Left colon (tissue), 2 donors: ENCODE data around the gene HCFC1. TPM values are rescaled to one million over a fixed set of nuclear protein-coding genes. Genes with fewer than 3 reads are reported as not detected.

Experiments
- ATAC-seq: fragments of 200-7000 bp; cut with Tn5 transposase; one replicate; pipeline ENCODE4 v1.9.1; 2020; ENCODE audit warnings: mild to moderate bottlenecking, moderate library complexity
- DNase-seq, 2 donors: peaks; one replicate each; pipeline ENCODE4 v3.0.0-alpha.2; 2020
- intact Hi-C, 2 donors: fragments of 100-400 bp; cut with DNase I in 1 of 2; cut with micrococcal nuclease in 1 of 2; formaldehyde crosslinking; loops; one replicate each; pipeline versions ENCODE4 v1.11.2 to v1.14.0; 2022; cut with DNase I, micrococcal nuclease
- long read RNA-seq: library from polyadenylated mRNA; unstranded; transcript quantifications from one replicate; pipeline ENCODE4 v2.0.0, GENCODE V29; 2021
- total RNA-seq, 2 donors: library from RNA; stranded (reverse); fragmentation: NEBNext Ultra II Directional; extraction: Animal tissue kit (Norgen Biotek cat#: 25700); gene quantifications; one replicate each; pipeline ENCODE4 v1.2.1, GENCODE V29; 2021
- donor health status: DM: no; HTN: no; CAD: no.
- donor health status: DM: yes; HTN: yes; CAD: no.

The HCFC1 gene
- total RNA-seq = 10 to 100 TPM; 31.9 to 47.9 TPM
- long read RNA-seq, partial matches to known transcripts = 20 of 21 reads
- long read RNA-seq, other reads (novel, unspliced or antisense) = 1 of 21 reads

DNA sequence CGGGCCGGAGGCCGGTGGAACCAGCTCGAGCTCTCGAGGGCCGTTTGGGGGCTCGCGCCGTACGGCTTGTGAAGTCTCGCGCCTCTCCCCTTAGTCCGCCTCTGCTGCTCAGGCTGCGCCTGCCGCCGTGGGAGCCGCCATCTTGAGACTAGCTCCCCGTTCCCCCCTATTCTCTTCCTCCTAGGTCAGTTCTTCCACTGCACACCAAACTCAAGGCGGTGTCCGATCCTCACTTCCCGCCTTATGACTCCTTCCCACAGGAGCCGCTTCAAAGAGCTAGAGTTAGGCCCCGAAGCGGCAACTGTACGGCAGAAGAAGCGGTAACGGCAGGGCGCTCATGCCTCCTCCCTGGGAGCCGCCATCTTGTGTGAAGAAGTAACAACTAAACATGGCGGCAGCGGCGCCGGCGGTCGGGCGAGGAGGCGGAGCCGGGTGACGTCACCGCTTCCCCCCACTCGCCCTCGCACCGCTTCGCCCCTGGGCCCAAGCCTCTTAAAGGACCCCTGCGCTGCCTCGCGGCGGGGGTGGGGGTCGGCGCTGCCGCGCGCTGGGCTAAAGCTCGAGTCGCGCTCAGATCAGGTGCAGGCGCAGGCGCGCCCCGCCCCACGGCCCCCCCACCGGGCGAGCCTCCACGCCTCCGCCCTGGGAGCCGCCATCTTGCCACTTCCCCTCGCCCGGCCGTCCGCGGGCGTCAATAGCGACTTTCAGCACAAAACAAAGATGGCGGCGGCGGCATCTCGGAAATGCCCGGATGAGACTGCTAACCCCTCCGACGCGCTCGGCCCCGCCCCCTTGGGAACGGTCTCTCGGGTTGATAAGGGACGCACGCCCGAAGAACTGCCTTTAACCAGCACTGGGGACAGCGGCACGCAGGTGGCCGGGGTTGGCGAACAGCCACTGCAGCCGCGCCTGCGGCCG lies at the start of gene HCFC1:
Gene HCFC1 (minus strand): TSS at position 369 of the 918 bp plus-strand sequence. CDS start 978 bp downstream, outside the sequence.
- intact Hi-C loops = no loop called here
- peak; percentile 67 for ATAC-seq
- DNase-seq = peak; percentile 93

DNA sequence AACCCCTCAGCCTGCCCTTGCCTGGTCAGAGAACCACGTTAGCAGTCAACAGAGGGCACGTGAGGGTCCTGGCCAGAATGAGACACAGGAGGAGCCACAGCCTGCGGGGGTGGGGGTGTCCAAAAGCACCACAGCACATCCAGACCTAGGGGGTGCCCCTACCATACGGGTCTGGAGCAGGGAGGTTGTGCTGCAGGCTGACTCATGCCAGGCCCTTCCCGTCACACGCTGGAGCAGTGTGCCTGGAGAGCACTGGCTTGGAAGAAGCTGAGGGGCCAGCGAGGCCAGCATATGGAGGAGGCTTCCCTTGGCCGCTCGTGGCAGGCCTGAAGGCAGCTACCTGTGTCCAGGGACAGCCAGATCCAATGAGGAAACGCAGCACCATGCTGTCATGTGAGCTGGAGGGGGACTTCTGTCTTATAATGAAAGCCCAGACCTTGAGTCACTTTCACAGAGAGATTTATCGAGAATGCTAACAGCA lies 49.6 kb upstream of the HCFC1 start:
- intact Hi-C loops = no loop called here
- ATAC-seq (no peak), DNase-seq (no peak)

DNA sequence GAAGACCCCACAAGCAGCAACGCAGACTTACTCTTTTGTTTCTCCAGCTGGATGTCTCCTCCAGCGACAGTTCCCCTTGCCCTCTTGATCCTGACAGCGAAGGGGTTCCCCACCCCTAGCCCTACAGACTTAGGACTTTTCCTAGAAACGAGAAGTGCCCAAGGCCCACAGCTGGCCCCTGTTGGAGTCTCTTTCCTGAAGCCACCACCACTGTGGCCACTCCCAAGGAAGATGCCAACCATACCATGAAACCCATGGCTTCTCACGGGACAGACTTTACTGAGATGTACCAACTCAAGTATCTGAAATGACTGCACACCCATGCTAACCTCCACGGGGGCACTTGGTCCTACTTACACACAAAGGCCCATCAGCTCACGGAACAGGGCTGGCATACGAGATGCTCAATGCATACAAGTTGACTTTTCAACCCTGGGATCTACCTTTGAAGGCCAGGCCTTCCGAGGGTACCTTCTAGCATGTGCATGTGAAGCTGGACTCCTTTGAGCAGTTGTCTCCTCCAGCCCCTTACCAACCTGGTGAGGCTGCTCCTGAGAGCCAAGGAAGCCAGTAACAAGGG lies 49.0 kb upstream of the HCFC1 start:
- DNase-seq (no peak), ATAC-seq (no peak)
- intact Hi-C loops = no loop called here

DNA sequence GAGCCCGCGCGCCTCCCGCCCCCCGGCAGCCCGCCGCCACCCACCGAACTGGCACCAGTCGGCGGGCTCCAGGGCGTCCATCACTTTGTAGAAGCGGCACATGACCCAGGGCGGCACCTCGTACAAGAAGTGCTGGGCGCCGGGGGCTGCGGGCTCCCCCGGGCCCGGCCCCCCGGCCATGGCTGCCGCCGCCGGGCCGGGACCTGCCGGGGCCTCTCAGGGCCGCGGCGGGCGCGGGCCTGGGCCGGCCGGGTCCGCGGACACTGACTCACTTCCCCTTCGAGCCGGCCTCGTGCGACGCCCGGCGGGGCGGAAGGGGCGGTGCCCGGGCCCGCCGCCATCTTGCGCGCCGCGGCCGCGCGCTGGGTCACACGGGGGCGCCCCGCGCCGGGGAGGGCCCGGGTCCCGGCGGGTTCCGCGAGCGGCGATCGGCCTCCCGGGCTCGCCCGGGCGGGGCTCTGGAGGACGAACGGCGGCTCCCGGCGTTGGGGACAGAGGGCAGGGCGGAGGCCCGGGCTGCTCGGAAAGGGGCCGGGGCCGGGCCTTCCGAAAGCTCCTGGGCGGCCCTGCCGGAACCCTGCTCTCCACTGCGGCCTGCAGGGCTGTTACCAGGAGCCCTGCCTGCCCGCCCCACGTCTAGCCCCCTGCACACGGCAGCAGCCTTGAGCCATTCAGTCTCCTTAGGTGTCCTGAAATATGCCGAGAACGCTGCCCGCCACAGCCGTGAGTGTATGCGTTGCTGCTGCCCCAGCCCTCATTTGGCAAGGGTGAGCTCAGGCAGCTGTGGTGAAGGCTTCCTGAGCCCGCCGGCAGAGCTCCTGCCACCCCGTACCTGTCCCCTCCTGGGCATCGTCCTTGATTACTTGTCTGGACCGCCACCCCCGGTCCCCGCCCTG lies 48.3 kb upstream of the HCFC1 start, which contains the start of gene IRAK1:
Gene IRAK1 (minus strand): TSS at position 270 of the 896 bp plus-strand sequence. CDS start 90 bp downstream, at position 180.
- DNase-seq (peak in 1 of 2 donors; percentile 63), ATAC-seq (peak; percentile 86)
- intact Hi-C loops = no loop called here

DNA sequence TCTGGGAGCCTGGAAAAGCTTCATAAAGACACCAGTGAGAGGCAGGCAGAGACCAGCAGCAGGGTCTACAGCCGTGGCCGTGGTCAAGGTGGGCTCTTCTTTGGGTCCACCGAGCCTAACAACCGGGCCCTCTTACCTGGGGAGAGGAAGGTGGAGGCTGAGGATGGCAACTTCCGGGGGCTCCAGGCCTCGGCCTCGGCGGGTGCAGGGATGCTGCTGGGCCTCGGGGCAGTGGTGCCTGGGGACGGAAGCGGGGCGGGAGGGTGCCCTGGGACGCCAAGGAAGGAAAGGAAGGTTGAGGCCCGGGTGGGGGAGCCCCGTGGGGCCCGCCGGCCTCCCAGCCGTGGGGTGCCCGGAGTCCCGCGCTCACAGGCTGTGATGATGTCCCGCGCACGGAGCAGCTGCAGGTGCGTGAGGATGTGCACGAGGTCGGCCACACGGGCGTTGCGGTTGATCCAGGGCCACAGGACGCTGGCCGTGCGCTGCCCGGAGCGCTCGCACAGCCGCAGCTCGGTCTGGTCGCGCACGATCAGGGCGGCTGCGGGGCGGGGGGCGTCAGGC lies 47.5 kb upstream of the HCFC1 start:
- intact Hi-C loops = no loop called here
- no peak for DNase-seq
- ATAC-seq = peak; percentile 23

DNA sequence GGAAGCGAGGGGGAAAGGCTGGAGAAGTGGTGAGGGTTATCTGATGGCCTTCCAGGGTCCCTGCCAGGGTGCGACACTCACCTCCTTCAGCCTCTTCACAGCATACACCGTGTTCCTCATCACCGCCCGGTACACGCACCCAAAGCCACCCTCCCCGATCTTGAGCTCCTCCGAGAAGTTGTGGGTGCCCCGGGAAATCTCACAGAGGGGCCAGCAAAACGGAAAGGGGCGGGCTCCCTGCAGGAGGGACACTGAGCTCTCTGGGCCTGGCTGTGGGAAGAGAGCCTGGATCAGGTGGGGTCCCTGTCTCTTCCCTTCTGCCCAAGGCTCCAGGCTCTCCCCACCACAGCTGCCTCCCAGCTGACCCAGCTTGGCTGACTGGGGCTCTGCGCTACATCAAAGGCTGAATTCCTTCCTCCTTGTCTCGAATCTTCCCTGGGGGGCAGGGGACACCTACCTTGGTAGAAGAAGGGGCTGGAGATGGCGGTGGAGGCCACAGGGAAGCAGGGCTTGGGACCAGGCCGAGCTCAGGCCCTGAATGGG lies 47.0 kb upstream of the HCFC1 start:
- intact Hi-C loops = no loop called here
- ATAC-seq (peak; percentile 1), DNase-seq (no peak)

DNA sequence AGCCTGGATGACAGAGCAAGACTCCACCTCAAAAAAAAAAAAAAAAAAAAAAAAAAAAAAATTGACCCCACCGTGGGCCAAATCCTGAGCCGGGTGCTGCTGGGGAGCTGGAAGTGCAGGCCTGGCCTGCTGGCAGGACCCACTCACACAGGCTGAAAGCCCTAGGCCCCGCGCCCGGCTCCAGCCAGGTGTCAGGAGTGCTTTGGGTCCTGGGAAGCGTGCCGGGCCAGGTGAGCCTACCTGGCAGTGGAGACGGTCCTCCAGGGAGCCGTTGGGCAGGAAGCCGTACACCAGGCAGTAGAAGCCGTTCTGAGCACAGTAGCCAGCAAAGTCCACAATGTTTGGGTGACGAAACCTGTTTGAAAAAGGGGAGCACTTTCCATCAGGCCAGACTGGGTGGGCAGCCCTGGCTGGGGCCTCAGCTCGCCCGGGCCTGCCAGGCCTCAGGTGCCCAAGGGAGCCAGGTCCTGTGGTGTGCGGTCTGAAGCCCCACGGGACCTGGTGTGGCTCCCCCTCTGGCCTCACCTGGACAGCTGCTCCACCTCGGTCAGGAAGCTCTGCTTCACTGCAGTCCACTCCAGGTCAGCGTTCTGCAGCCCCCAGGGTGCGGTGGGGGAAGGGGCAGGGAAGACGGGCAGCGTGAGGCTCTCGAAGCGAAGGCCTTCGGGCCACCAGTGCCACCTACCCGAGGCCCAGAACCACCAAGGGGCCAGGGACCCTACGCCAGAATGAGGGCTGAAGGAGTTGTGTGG lies 46.3 kb upstream of the HCFC1 start:
- intact Hi-C loops = no loop called here
- ATAC-seq (no peak), DNase-seq (no peak)

DNA sequence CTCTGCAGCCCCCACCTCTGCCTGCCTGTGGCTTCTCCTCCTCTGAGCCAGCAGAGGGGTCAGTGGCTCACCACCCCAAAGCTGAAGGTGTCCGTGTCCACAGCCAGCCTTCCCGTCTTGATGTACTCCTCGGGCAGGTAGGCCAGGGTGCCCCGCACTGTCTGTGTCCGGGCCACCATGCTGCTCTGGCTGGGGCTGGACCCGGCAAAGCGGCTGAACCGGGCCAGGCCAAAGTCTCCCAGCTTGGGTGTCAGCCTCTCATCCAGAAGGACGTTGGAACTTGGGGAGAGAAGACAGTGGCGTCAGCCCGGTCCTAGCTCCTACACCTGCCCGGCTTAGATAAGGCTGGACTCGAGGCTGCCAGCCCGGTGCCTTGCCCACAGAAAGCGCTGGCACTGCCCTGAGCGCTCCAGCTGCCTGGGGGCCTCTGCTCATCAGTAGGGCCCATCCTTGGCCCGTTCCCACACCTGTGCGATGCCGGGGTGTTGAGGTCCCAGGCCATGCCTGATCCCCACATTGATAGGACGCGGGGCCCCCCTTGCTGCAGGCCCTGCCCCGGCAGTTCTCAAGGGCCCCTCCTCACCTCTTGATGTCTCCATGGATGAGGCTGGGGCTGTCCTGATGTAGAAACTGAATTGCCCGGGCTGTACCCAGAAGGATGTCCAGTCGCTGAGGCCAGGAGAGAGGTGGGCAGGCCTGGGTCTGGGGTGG lies 44.9 kb upstream of the HCFC1 start:
- DNase-seq = no peak
- no peak for ATAC-seq
- intact Hi-C loops = no loop called here

DNA sequence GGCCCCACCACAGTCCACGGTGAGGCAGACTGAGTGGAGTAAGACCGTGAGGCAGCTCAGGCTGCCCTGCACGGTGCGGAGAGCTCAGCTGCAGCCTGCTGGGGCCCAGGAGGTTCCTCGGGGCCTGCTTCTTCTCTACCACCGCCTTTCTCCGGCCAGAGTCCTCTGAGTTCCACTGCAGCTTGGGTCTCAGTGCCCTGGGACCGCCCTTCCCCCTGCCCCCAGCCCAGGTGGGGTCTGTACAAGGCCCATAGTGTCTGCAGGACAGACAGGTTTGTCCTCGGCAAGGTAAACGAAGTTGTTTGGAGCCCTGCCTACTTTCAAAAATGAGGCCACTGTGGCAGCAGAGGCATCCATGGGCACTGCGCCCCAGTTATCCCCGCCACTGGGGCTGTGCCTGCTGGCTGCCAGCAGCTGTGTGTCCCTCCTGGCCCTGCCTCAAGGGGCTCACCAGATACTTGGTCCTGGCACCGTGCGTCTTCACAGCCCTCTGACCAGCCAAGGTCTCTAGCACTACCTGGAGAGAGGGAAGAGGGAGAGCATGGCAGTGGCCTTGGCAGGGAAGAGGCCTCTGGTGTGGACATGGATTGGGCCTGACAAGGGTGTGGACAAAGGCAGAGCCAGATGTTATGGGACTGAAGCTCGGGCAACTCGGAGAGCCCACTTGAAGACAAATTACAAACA lies 44.1 kb upstream of the HCFC1 start:
- intact Hi-C loops = no loop called here
- ATAC-seq (no peak), DNase-seq (no peak)

DNA sequence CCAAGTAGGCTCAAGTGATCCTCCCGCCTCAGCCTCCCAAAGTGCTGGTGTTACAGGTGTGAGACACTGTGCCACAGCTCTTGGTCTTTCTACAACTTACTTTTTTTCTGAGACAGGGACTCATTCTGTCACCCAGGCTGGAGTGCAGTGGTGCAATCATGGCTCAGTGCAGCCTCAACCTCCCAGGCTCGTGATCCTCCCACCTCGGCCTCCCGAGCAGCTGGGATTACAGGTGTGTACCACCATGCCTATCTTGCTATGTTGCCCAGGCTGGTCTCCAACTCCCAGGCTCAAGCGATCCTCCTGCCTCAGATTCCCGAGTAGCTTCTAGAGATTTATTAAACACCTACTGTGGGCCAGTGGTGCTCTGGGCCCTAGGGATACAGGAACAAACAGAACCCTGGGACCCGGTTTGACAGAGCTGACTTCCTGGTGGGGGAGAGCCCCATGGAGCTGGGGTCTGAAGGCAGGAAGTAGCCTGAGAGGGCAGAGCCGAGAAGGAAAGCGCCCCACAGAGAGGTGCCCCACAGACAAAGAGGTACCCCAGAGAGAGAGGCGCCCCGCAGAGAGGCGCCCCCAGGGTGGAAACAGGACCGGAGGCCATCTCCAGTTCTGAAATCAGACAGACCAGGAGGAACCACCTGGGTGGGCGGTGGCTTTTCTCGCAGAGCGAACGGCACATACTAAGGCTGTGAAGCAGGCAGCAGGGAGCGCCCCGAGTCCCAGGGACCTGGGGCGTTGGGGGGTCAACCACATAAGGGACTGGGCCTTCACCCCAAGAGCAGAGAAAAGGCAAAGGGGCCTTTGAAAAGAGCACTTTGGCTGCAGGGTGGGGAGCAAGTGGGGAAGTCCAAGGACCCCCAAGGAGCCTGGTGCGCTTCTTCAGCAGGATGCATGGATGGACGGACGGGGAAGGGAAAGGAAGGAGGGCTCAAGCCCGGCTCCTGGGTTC lies 43.1 kb upstream of the HCFC1 start:
- ATAC-seq = no peak
- intact Hi-C loops = no loop called here
- no peak for DNase-seq

DNA sequence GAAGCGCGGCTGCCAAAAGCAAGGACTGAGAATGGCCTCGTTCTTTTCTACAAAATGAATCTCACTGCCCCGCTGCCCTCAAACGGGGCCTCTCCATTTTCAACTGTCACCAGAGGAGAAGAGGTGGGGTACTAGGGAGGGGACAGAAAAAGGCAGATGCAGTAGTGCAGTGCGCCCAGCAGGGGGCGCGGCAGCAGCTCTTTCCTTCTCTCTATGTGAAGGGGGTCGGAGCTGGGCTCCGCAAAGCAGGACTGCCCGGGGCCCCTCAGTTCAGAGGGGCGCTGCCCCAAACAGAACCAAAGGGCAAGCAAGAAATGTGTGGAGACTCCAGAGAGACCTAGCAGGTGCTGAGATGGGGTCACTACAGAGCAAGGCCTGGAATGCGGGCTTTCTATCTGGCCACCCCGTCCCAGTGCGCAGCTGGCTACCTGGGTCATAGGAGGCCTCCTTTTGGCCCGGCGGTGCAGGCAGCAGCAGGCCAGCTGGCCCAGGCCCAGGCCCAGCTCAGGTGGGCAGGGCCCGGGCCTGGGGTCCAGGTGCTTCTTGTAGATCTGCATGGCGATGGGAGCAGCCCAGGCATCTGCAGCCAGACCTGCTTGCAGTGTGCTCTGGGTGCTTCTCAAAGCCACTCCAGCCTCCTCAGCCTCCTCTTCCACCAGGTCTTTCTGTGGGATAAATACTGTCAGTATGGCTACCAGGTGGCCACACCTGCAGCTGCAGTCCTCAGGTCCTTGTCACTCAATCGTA lies 42.2 kb upstream of the HCFC1 start:
- no peak for DNase-seq
- intact Hi-C loops = no loop called here
- peak; percentile 61 for ATAC-seq

DNA sequence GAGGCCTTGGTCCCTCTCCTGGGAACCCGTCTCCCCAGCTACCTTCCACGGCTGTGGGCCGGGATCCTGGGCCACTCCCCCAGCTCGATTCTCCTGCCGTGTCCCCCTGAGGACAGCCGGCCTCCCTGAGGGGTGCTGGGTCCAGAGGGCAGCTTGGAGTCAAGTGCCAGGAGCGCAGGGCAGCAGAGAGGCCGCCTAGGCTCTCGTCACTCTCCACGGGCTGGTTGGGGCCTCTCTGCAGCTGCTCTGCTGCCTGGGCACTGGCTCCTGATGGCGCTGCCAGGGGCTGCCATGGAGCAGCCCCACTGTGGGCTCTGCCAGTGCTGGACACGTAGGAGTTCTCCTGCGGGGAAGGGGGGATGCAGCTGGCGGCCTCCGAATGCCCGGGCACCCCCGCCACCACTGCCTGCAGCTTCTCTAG lies 41.4 kb upstream of the HCFC1 start:
- ATAC-seq (peak; percentile 12), DNase-seq (no peak)
- intact Hi-C loops = no loop called here

DNA sequence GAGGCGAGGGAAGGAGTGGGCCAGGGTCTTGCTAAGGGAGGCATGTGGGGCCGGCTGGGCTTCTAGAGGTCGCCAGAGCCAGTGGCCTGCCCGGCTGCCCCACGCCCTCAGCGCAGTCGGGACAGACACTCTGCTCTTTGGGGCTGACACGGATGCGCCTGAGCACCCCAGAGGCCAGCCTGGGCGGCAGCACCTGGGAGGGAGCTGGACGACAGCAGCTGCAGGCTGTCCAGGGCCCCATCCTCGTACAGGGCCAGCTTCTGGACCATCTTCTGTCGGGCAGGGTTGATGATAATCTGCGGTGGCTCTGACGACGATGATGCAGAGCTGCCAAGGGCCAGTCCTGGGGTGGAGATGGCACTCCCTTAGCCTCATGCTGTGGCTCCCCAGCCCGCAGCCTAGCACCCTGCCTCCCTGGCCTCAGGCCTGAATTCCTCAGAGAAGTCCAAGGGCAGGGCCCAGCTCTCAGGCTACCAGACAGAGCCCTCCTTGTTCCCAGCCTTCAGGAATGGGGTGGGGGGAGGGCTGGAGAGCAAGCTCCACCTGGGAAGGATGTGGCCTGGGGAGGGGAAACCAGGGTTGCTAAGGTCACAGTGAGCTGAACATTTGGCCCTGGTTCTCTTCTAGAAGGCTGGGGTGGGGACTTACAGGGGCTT lies 40.8 kb upstream of the HCFC1 start:
- intact Hi-C loops = no loop called here
- DNase-seq (peak in 1 of 2 donors; percentile 34), ATAC-seq (peak; percentile 44)
